Panc1 (cell line): ENCODE measurements around the gene TTC13.

Experiments used
- CTCF ChIP-seq: fragments of 450-650 bp; IDR thresholded peaks from 2 replicates; pipeline ENCODE4 v1.5.1; 2017; ENCODE audit warnings: mild to moderate bottlenecking
- POLR2AphosphoS5 ChIP-seq: IDR thresholded peaks from 2 replicates; pipeline ENCODE4 v1.6.1; 2012; ENCODE audit warnings: mild to moderate bottlenecking, low read depth, low read length, moderate library complexity
- SIN3A ChIP-seq: IDR thresholded peaks from 2 replicates; pipeline ENCODE4 v1.6.1; 2012; ENCODE audit warnings: low read depth, mild to moderate bottlenecking, low read length, moderate library complexity, borderline replicate concordance; ENCODE audit not compliant: insufficient read depth
- TCF7L2 ChIP-seq: IDR thresholded peaks from 2 replicates; pipeline ENCODE4 v1.6.1; 2011; ENCODE audit warnings: mild to moderate bottlenecking, low read depth, low read length, inconsistent platforms
- TF ChIP-seq, protein P1 (sequence below), 2 experiments: IDR thresholded peaks; 2 replicates each; pipeline ENCODE4 v1.6.1; 2011 to 2012; ENCODE audit warnings: low read depth in 2 of 2, control low read depth in 1 of 2, low read length in 1 of 2, mild to moderate bottlenecking in 1 of 2, moderate library complexity in 1 of 2; ENCODE audit not compliant: insufficient read depth in 1 of 2

DNA sequence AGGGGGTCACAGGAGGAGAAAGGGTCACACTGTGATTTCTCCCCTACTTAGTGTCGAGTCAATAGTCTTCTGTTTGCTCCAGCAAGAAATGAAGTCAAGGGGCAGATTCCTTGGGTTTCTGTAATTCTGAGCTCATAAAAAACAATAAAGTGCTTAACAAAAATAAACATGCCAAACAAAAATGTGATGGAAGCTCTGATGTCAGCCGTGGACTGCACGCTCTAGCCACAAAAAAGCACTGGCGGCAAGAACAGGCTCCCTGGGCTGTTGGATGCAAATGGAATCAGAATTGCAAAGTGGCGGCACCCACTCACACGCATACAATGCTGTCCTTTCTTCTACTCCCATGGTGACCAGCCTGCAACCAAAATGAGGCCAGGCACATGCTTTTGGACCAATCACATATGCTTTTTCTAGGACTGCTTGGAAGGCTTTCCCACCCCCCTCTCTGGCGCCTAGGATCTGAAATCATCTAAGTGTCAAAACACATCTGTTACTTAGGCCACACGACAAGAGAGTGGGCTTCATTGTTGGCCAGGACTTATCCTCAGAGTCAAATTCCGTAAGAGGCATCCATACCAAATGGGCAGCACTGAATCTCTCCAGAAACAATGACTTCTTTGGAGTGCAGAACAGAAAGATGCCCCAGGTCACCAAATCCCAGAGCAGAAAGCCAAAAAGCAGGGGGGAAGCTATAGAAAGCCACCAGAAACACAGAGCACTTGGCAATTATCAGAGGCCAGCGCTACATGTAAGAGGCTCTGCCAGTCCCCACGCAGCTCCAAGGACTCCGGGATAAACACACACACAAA lies 119.5 kb downstream of the TTC13 start:
- no peak for TF ChIP-seq CTCF
- TF ChIP-seq POLR2AphosphoS5 = no peak
- TF ChIP-seq SIN3A = no peak
- peak; percentile 95 for TF ChIP-seq TCF7L2
- TF ChIP-seq, protein P1, sequence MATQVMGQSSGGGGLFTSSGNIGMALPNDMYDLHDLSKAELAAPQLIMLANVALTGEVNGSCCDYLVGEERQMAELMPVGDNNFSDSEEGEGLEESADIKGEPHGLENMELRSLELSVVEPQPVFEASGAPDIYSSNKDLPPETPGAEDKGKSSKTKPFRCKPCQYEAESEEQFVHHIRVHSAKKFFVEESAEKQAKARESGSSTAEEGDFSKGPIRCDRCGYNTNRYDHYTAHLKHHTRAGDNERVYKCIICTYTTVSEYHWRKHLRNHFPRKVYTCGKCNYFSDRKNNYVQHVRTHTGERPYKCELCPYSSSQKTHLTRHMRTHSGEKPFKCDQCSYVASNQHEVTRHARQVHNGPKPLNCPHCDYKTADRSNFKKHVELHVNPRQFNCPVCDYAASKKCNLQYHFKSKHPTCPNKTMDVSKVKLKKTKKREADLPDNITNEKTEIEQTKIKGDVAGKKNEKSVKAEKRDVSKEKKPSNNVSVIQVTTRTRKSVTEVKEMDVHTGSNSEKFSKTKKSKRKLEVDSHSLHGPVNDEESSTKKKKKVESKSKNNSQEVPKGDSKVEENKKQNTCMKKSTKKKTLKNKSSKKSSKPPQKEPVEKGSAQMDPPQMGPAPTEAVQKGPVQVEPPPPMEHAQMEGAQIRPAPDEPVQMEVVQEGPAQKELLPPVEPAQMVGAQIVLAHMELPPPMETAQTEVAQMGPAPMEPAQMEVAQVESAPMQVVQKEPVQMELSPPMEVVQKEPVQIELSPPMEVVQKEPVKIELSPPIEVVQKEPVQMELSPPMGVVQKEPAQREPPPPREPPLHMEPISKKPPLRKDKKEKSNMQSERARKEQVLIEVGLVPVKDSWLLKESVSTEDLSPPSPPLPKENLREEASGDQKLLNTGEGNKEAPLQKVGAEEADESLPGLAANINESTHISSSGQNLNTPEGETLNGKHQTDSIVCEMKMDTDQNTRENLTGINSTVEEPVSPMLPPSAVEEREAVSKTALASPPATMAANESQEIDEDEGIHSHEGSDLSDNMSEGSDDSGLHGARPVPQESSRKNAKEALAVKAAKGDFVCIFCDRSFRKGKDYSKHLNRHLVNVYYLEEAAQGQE (IDR thresholded peaks at IDR 0.05; ENCODE audit: insufficient read depth in 1 of 2, low read depth in 2 of 2, low read length in 1 of 2) = no peak
